SK-N-SH (cell line): ENCODE measurements around the gene VWF. TPM values are rescaled to one million over a fixed set of nuclear protein-coding genes. Genes with fewer than 3 reads are reported as not detected.

Source experiments
- CTCF ChIA-PET: fragments of 300-600, 350-600 bp; formaldehyde crosslinking; extraction: SDS; loops from one replicate; lab custom pipeline; 2021; lab: Yijun Ruan, JAX
- POLR2A ChIA-PET: fragments of 350-600 bp; sonication (Branson Sonifier 250); formaldehyde crosslinking; extraction: SDS; loops from one replicate; lab custom pipeline; 2020; ENCODE audit warnings: antibody characterized with exemption, inconsistent platforms; lab: Yijun Ruan, JAX
- DNase-seq: peaks from one replicate; pipeline ENCODE4 v3.0.0; 2012
- H2AFZ ChIP-seq: fragments of 200-600 bp; sonication (generic); 2 replicates; pipeline ENCODE4 v1.8.1; 2016; ENCODE audit warnings: antibody characterized with exemption, mild to moderate bottlenecking, low read depth
- H3F3A ChIP-seq: fragments of 200-600 bp; sonication (generic); replicated peaks from 2 replicates; pipeline ENCODE3; 2016; ENCODE audit warnings: antibody characterized with exemption, mild to moderate bottlenecking; ENCODE audit not compliant: insufficient read depth
- H3K27ac ChIP-seq, 2 experiments: fragments of 200-500 bp in 1 of 2; fragments of 200-600 bp in 1 of 2; sonication (Bioruptor generic) in 1 of 2; sonication (generic), shearing (Covaris generic) in 1 of 2; 2 replicates each; pipeline versions ENCODE4 v1.5.1 to v1.6.1; 2014 to 2016; ENCODE audit warnings: low read depth in 2 of 2, inconsistent platforms in 1 of 2, low read length in 1 of 2, mild to moderate bottlenecking in 1 of 2, mixed read lengths in 1 of 2
- H3K27me3 ChIP-seq: fragments of 200-600 bp; sonication (generic), shearing (Covaris generic); 2 replicates; pipeline ENCODE4 v1.6.1; 2016; ENCODE audit warnings: mixed run types; ENCODE audit not compliant: insufficient read depth
- H3K36me3 ChIP-seq, 2 experiments: fragments of 200-500 bp in 1 of 2; fragments of 200-600 bp in 1 of 2; sonication (Bioruptor generic) in 1 of 2; sonication (generic) in 1 of 2; replicated peaks in 1 of 2; 2 replicates each; pipeline versions ENCODE3 to v1.5.1; 2014 to 2016; ENCODE audit warnings: low read length in 1 of 2, mild to moderate bottlenecking in 1 of 2; ENCODE audit not compliant: insufficient read depth in 2 of 2, control insufficient read depth in 1 of 2
- H3K4me1 ChIP-seq, 2 experiments: fragments of 200-500 bp in 1 of 2; fragments of 200-600 bp in 1 of 2; sonication (Bioruptor generic) in 1 of 2; sonication (generic), shearing (Covaris generic) in 1 of 2; 2 replicates each; pipeline versions ENCODE4 v1.5.1 to v1.6.1; 2014 to 2016; ENCODE audit warnings: low read depth in 1 of 2, low read length in 1 of 2, mixed run types in 1 of 2; ENCODE audit not compliant: insufficient read depth in 2 of 2, control insufficient read depth in 1 of 2
- H3K4me2 ChIP-seq: fragments of 200-600 bp; sonication (generic), shearing (Covaris generic); 2 replicates; pipeline ENCODE4 v1.6.1; 2017; ENCODE audit warnings: mixed run types
- H3K4me3 ChIP-seq, 2 experiments: fragments of 200-500 bp in 1 of 2; fragments of 200-600 bp in 1 of 2; sonication (Bioruptor generic) in 1 of 2; sonication (generic), shearing (Covaris generic) in 1 of 2; 2 replicates each; pipeline versions ENCODE4 v1.5.1 to v1.8.1; 2014 to 2016; ENCODE audit warnings: low read depth in 2 of 2, inconsistent platforms in 1 of 2, low read length in 1 of 2, mild to moderate bottlenecking in 1 of 2, mixed read lengths in 1 of 2, moderate library complexity in 1 of 2
- H3K79me2 ChIP-seq: fragments of 200-600 bp; sonication (generic); 2 replicates; pipeline ENCODE4 v1.8.1; 2017; ENCODE audit warnings: mild to moderate bottlenecking; ENCODE audit not compliant: insufficient read depth
- H3K9ac ChIP-seq: fragments of 200-600 bp; sonication (generic); 2 replicates; pipeline ENCODE4 v1.6.1; 2017; ENCODE audit warnings: mixed run types
- H3K9me2 ChIP-seq: fragments of 200-600 bp; sonication (generic); 2 replicates; pipeline ENCODE4 v1.6.1; 2017; ENCODE audit warnings: mixed run types
- H3K9me3 ChIP-seq: fragments of 200-600 bp; sonication (generic); 2 replicates; pipeline ENCODE4 v1.6.1; 2017; ENCODE audit warnings: mixed run types, mild to moderate bottlenecking, moderate library complexity
- H4K20me1 ChIP-seq: fragments of 200-600 bp; sonication (generic); 2 replicates; pipeline ENCODE4 v1.6.1; 2017; ENCODE audit warnings: mild to moderate bottlenecking, mixed run types; ENCODE audit not compliant: insufficient read depth
- ELF1 ChIP-seq: IDR thresholded peaks from 2 replicates; pipeline ENCODE4 v1.4.0; 2012
- FOXJ3 ChIP-seq: sonication (generic); formaldehyde crosslinking; IDR thresholded peaks from 2 replicates; pipeline ENCODE4 v1.5.1; 2020; ENCODE audit warnings: mild to moderate bottlenecking, missing genetic modification reagents
- FOXM1 ChIP-seq: IDR thresholded peaks from 2 replicates; pipeline ENCODE4 v1.4.0; 2012; ENCODE audit warnings: low read depth, mild to moderate bottlenecking
- IRF3 ChIP-seq: fragments of 150-350 bp; IDR thresholded peaks from 2 replicates; pipeline ENCODE4 v1.6.1; 2016; ENCODE audit warnings: mild to moderate bottlenecking, low read depth, low read length
- JUND ChIP-seq: IDR thresholded peaks from 2 replicates; pipeline ENCODE4 v1.4.0; 2012
- NRF1 ChIP-seq: IDR thresholded peaks from 2 replicates; pipeline ENCODE4 v1.6.1; 2012; ENCODE audit warnings: low read depth, mild to moderate bottlenecking, low read length
- RAD21 ChIP-seq: IDR thresholded peaks from 2 replicates; pipeline ENCODE4 v1.6.1; 2012; ENCODE audit warnings: mild to moderate bottlenecking, low read length
- REST ChIP-seq: IDR thresholded peaks from 2 replicates; pipeline ENCODE4 v1.6.1; 2012; ENCODE audit warnings: mild to moderate bottlenecking, low read depth, low read length, moderate library complexity
- RFX5 ChIP-seq: IDR thresholded peaks from 2 replicates; pipeline ENCODE4 v1.6.1; 2012; ENCODE audit warnings: mild to moderate bottlenecking, improper control_type of control experiment, low read length
- RXRA ChIP-seq: IDR thresholded peaks from 2 replicates; pipeline ENCODE4 v1.4.0; 2012; ENCODE audit warnings: low read depth, mild to moderate bottlenecking, borderline replicate concordance
- SIN3A ChIP-seq: IDR thresholded peaks from 2 replicates; pipeline ENCODE4 v1.6.1; 2012; ENCODE audit warnings: low read depth, mild to moderate bottlenecking, low read length, moderate library complexity, borderline replicate concordance
- SMC3 ChIP-seq: IDR thresholded peaks from 2 replicates; pipeline ENCODE4 v1.6.1; 2012; ENCODE audit warnings: low read depth, low read length, improper control_type of control experiment
- TCF12 ChIP-seq: IDR thresholded peaks from 2 replicates; pipeline ENCODE4 v1.4.0; 2012
- YY1 ChIP-seq: IDR thresholded peaks from 2 replicates; pipeline ENCODE4 v1.4.0; 2012; ENCODE audit warnings: low read depth, mild to moderate bottlenecking
- WGBS: methylation state at CpG from one replicate; pipeline ENCODE4 v1.1.6; 2017; ENCODE audit warnings: low lambda C conversion rate; 5-methylcytosine and 5-hydroxymethylcytosine counted together
- polyA plus RNA-seq, 3 experiments: library from polyadenylated mRNA; depleted of rRNA; stranded (reverse); fragments of >200 nt; gene quantifications; 2 replicates each; pipeline ENCODE4 v1.2.3, GENCODE V29; 2012

The VWF gene
- polyA plus RNA-seq, 1 of the 3 experiments (the other 2 are of a cell fraction): 0.12 TPM

DNA sequence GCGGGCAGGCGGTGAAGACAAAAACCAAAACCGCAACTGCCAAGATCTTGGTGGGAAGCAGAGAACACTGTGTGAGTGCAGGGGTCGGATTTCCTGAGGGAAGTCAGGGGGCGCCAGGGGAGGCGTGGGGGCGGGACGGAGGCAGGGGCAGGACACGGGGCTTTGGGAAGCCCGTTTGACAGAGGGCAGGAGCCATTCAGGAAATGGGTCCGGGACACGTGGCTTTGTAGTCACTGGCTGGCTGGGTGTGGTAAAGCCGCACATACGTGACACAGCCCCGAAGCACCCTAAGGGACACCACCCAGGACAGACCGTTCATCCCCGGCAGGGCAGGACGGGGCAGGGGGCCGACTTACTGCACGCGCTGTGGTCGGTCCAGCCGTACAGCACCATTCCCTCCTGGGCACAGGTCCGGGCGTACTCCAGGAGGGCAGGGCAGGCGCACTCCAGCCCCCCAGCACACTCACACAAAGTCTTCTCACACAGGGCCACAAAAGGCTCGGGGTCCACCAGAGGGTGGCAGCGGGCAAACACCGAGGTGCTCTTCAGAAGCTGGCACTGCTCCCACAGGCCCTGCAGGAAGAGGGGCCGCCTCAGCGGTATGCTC lies 49.4 kb downstream of the VWF start:
- no peak for DNase-seq
- H4K20me1 ChIP-seq: no peaks in the 10 kb centered on the region
- H3K9ac ChIP-seq: no peak overlapping the region
- no peaks in the 10 kb centered on the region for H3K27me3 ChIP-seq
- no peak overlapping the region for H2AFZ ChIP-seq
- TF ChIP-seq RXRA: no peak
- no peak for TF ChIP-seq SIN3A
- no peak for TF ChIP-seq RAD21
- TF ChIP-seq TCF12: no peak
- TF ChIP-seq IRF3: no peak
- no peaks in the 10 kb centered on the region for H3K9me3 ChIP-seq
- H3K36me3 ChIP-seq: no peaks in the 10 kb centered on the region
- ChIA-PET POLR2A (no interaction called here), CTCF (interaction anchor here (1.3 to 3.1 kb wide), 3 partner anchors 11 to 210 kb away, joined by 3 to 11 read pairs (median 5); no protein-coding TSS in a partner anchor)
- H3K4me1 ChIP-seq: peaks cover 0 to 42% of the 10 kb centered on the region in 2 experiments; a peak in 1 of 4 replicates
- H3F3A ChIP-seq: peaks cover under 1% of the 10 kb centered on the region
- H3K4me3 ChIP-seq: no peak overlapping the region
- WGBS: 92% methylated on average over 12 of the region's 31 CpGs
- no peak overlapping the region for H3K4me2 ChIP-seq
- H3K27ac ChIP-seq: peak overlapping the region in 1 of 2 experiments; percentile 67; a peak in 1 of 4 replicates
- no peaks in the 10 kb centered on the region for H3K9me2 ChIP-seq
- H3K79me2 ChIP-seq: no peaks in the 10 kb centered on the region

GRCh38 chr12:6074427-6074826 lies 50.0 kb downstream of the VWF start:
- H3K4me1 ChIP-seq: peaks cover 0 to 41% of the 10 kb centered on the region in 2 experiments; a peak in 1 of 4 replicates
- no peaks in the 10 kb centered on the region for H3K79me2 ChIP-seq
- peaks cover 7% of the 10 kb centered on the region for H3F3A ChIP-seq
- H2AFZ ChIP-seq: no peak overlapping the region
- POLR2A ChIA-PET: no interaction called here
- no peaks in the 10 kb centered on the region for H3K27me3 ChIP-seq
- H3K36me3 ChIP-seq: no peaks in the 10 kb centered on the region
- no peaks in the 10 kb centered on the region for H4K20me1 ChIP-seq
- H3K9ac ChIP-seq: no peak overlapping the region
- H3K9me2 ChIP-seq: no peaks in the 10 kb centered on the region
- TF ChIP-seq FOXM1: no peak
- no peak for TF ChIP-seq YY1
- no peak for TF ChIP-seq REST
- TF ChIP-seq RFX5: no peak
- no peak for TF ChIP-seq FOXJ3
- TF ChIP-seq NRF1: no peak
- no peak for TF ChIP-seq SMC3
- no peak for TF ChIP-seq TCF12
- no peak for TF ChIP-seq JUND
- TF ChIP-seq ELF1: no peak
- WGBS: 74% methylated on average over 4 of the region's 4 CpGs
- CTCF ChIA-PET: interaction anchor here (1.3 to 3.1 kb wide), 4 partner anchors 9 to 205 kb away, joined by 3 to 11 read pairs (median 10); no protein-coding TSS in a partner anchor
- peak overlapping the region in 1 of 2 experiments; percentile 67; a peak in 1 of 4 replicates for H3K27ac ChIP-seq
- DNase-seq: no peak
- H3K9me3 ChIP-seq: no peaks in the 10 kb centered on the region
- H3K4me2 ChIP-seq: no peak overlapping the region
- no peak overlapping the region for H3K4me3 ChIP-seq
